Keratinocyte (primary cell): Measurements from ENCODE around the gene IFNA17. TPM values are rescaled to one million over a fixed set of nuclear protein-coding genes. Genes with fewer than 3 reads are reported as not detected.
"Not testable (repeated sequence)": the region's sequence is repeated elsewhere in the genome, so short reads cannot be mapped to it uniquely, and the experiment has no call there.

Source experiments
- DNase-seq: peaks from one replicate; pipeline ENCODE4 v3.0.0-alpha.2; 2011; ENCODE audit warnings: low read depth, missing footprints, low spot score
- FAIRE-seq: peaks from 2 replicates; lab custom pipeline; 2011; peaks lifted over from hg19 to GRCh38; lab: Jason Lieb, UNC
- H2AFZ ChIP-seq: 2 replicates; pipeline ENCODE4 v1.6.0; 2012; ENCODE audit warnings: low read length, control low read depth, inconsistent platforms; ENCODE audit not compliant: control insufficient read depth
- H3K27ac ChIP-seq: 2 replicates; pipeline ENCODE4 v1.5.1; 2011; ENCODE audit warnings: low read length; ENCODE audit not compliant: control insufficient read depth, insufficient read depth
- H3K27me3 ChIP-seq: 3 replicates; pipeline ENCODE4 v1.6.0; 2011; ENCODE audit warnings: low read length; ENCODE audit not compliant: control insufficient read depth, insufficient read depth; ENCODE audit errors: extremely low read depth
- H3K36me3 ChIP-seq, 2 experiments: 2 replicates in 1 of 2; 3 replicates in 1 of 2; pipeline ENCODE4 v1.5.1; 2011; ENCODE audit warnings: low read length in 2 of 2, mild to moderate bottlenecking in 1 of 2; ENCODE audit not compliant: control insufficient read depth in 2 of 2, insufficient read depth in 2 of 2; ENCODE audit errors: extremely low read depth in 1 of 2
- H3K4me1 ChIP-seq: 3 replicates; pipeline ENCODE4 v1.5.1; 2011; ENCODE audit warnings: low read length; ENCODE audit not compliant: control insufficient read depth, insufficient read depth; ENCODE audit errors: extremely low read depth
- H3K4me2 ChIP-seq: 3 replicates; pipeline ENCODE4 v1.6.0; 2011; ENCODE audit warnings: low read depth, low read length; ENCODE audit not compliant: control insufficient read depth, insufficient read depth; ENCODE audit errors: extremely low read depth
- H3K4me3 ChIP-seq, 3 experiments: fragments of 200-600 bp in 1 of 3; sonication (generic) in 1 of 3; 2 replicates in 2 of 3; 3 replicates in 1 of 3; pipeline ENCODE4 v1.5.1; 2011 to 2016; ENCODE audit warnings: low read length in 3 of 3, mild to moderate bottlenecking in 3 of 3, control low read depth in 2 of 3, inconsistent platforms in 1 of 3, low read depth in 1 of 3, mixed read lengths in 1 of 3, mixed run types in 1 of 3, moderate library complexity in 1 of 3; ENCODE audit not compliant: control insufficient read depth in 2 of 3, insufficient read depth in 2 of 3; ENCODE audit errors: extremely low read depth in 1 of 3
- H3K79me2 ChIP-seq: 2 replicates; pipeline ENCODE4 v1.6.0; 2012; ENCODE audit warnings: low read length; ENCODE audit not compliant: control insufficient read depth, insufficient read depth
- H3K9ac ChIP-seq: 3 replicates; pipeline ENCODE4 v1.6.0; 2011; ENCODE audit warnings: low read length; ENCODE audit not compliant: control insufficient read depth, insufficient read depth; ENCODE audit errors: extremely low read depth
- H3K9me1 ChIP-seq: 3 replicates; pipeline ENCODE4 v1.6.0; 2011; ENCODE audit warnings: low read length; ENCODE audit not compliant: control insufficient read depth, insufficient read depth; ENCODE audit errors: extremely low read depth
- H3K9me3 ChIP-seq: 2 replicates; pipeline ENCODE4 v1.5.1; 2012; ENCODE audit warnings: low read depth, low read length; ENCODE audit not compliant: control insufficient read depth
- H4K20me1 ChIP-seq: 3 replicates; pipeline ENCODE4 v1.6.0; 2011; ENCODE audit warnings: low read length; ENCODE audit not compliant: control insufficient read depth, insufficient read depth; ENCODE audit errors: extremely low read depth
- CTCF ChIP-seq, 3 experiments: IDR thresholded peaks in 1 of 3; conservative IDR thresholded peaks in 1 of 3; optimal IDR thresholded peaks in 1 of 3; 2 replicates in 2 of 3; 3 replicates in 1 of 3; pipeline versions ENCODE3 to v1.5.1; 2011; ENCODE audit warnings: low read length in 3 of 3, mild to moderate bottlenecking in 3 of 3, moderate library complexity in 2 of 3, control low read depth in 1 of 3, inconsistent platforms in 1 of 3; ENCODE audit not compliant: insufficient read depth in 2 of 3; ENCODE audit errors: extremely low read depth in 1 of 3
- EZH2 ChIP-seq: IDR thresholded peaks from one replicate; pipeline ENCODE4 v1.6.1; 2012; ENCODE audit warnings: inconsistent platforms, mild to moderate bottlenecking, low read length, moderate library complexity
- dilution Hi-C: fragments of 300-500 bp; cut with MboI; formaldehyde crosslinking; loops from one replicate; pipeline ENCODE4 v1.7.0; 2020; ENCODE audit warnings: low sequenced_read_pairs; ENCODE audit not compliant: extremely low pct_ligation_motif_present
- polyA plus RNA-seq, 5 experiments: library from polyadenylated mRNA; depleted of rRNA in 3 of 5; stranded (reverse) in 3 of 5; stranded (forward) in 1 of 5; unstranded in 1 of 5; fragments of >200 nt; gene quantifications; 1 replicate in 1 of 5; 2 replicates in 3 of 5; 3 replicates in 1 of 5; pipeline versions ENCODE4 v1.2.1 to v1.2.3, GENCODE V29; 2011 to 2012; ENCODE audit warnings: missing spikeins in 2 of 5, low read depth in 1 of 5, low replicate concordance in 1 of 5

Gene IFNA17
- polyA plus RNA-seq, 1 donor (not counting 4 experiments of a cell fraction or from before 2014, with no cell fraction given), result not detected

- Histone ChIP-seq H3K27me3 (peaks cover 12% of the 10 kb centered on the region), H3K9ac (no peak within 1 kb of the TSS), H2AFZ (no peak within 1 kb of the TSS), H3K36me3 (no peaks in the 10 kb centered on the region), H4K20me1 (no peaks in the 10 kb centered on the region), H3K9me3 (no peaks in the 10 kb centered on the region), H3K27ac (no peak within 1 kb of the TSS), H3K4me3 (no peak within 1 kb of the TSS), H3K4me1 (no peaks in the 10 kb centered on the region), H3K4me2 (no peak within 1 kb of the TSS), H3K79me2 (no peaks in the 10 kb centered on the region), H3K9me1 (no peaks in the 10 kb centered on the region)
- no peak for DNase-seq
- FAIRE-seq, result no peak
- dilution Hi-C loops, result no loop called here
- TF ChIP-seq EZH2, result no peak
Measured at GRCh38 chr9:21239911-21240310, 11.9 kb upstream of the IFNA17 start, which contains the start of gene IFNA14. Gene IFNA14 (minus strand): TSS chr9:21240005. CDS start chr9:21239935, 70 bp downstream.

- H4K20me1 ChIP-seq, H3K4me2 ChIP-seq, dilution Hi-C loops, H3K9ac ChIP-seq, H3K4me1 ChIP-seq, H3K4me3 ChIP-seq, H3K9me1 ChIP-seq, H3K79me2 ChIP-seq, H3K36me3 ChIP-seq, DNase-seq, H3K27ac ChIP-seq, FAIRE-seq, H3K9me3 ChIP-seq, H2AFZ ChIP-seq: not testable (repeated sequence)
- H3K27me3 ChIP-seq, result peaks cover 14% of the 10 kb centered on the region
Measured at GRCh38 chr9:21236360-21236714, 8.3 kb upstream of the IFNA17 start.

- DNase-seq, H3K27ac ChIP-seq, H3K9me3 ChIP-seq, H3K9ac ChIP-seq, H3K79me2 ChIP-seq, H3K4me3 ChIP-seq, dilution Hi-C loops, H2AFZ ChIP-seq, H3K9me1 ChIP-seq, H3K36me3 ChIP-seq, H3K4me1 ChIP-seq, H4K20me1 ChIP-seq, H3K4me2 ChIP-seq: not testable (repeated sequence)
- peak; percentile 59 to 67 (median 62) for TF ChIP-seq CTCF (optimal IDR thresholded peaks at IDR 0.05 in 1 of 3, IDR thresholded peaks at IDR 0.05 in 1 of 3, conservative IDR thresholded peaks at IDR 0.05 in 1 of 3; ENCODE audit: extremely low read depth in 1 of 3, insufficient read depth in 2 of 3, low read length in 3 of 3)
- peaks cover 14% of the 10 kb centered on the region for H3K27me3 ChIP-seq
- FAIRE-seq, result peak; percentile 32
Measured at GRCh38 chr9:21235468-21236359, 7.7 kb upstream of the IFNA17 start.
